ENCODE data around the gene C14orf39.

DNA sequence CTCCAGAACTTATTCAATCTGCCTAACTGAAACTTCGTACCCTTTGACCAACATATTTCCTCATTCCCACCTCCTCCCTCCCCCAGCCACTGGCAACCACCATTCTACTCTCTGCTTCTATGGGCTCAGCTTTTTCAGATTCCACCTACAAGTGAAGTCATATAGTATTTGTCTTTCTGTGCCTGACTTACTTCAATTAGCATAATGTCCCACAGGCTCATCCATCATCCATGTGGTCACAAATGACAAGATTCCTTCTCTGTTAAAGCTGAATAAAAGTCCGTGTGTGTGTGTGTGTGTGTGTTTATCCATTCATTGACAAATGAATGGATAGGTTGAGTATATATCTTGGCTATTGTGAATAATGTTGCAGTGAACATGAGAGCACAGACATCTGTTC is 1.3 kb upstream of the C14orf39 start:
- TF ChIP-seq, protein P1, sequence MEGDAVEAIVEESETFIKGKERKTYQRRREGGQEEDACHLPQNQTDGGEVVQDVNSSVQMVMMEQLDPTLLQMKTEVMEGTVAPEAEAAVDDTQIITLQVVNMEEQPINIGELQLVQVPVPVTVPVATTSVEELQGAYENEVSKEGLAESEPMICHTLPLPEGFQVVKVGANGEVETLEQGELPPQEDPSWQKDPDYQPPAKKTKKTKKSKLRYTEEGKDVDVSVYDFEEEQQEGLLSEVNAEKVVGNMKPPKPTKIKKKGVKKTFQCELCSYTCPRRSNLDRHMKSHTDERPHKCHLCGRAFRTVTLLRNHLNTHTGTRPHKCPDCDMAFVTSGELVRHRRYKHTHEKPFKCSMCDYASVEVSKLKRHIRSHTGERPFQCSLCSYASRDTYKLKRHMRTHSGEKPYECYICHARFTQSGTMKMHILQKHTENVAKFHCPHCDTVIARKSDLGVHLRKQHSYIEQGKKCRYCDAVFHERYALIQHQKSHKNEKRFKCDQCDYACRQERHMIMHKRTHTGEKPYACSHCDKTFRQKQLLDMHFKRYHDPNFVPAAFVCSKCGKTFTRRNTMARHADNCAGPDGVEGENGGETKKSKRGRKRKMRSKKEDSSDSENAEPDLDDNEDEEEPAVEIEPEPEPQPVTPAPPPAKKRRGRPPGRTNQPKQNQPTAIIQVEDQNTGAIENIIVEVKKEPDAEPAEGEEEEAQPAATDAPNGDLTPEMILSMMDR (IDR thresholded peaks at IDR 0.05; ENCODE audit: low read depth, low read length) = no peak
- TF ChIP-seq POLR2A (IDR thresholded peaks at IDR 0.05; ENCODE audit: extremely low read depth, insufficient read length) (no peak), MYC (IDR thresholded peaks at IDR 0.05; ENCODE audit: low read depth, low read length) (no peak)
- TF ChIP-seq, protein P2, sequence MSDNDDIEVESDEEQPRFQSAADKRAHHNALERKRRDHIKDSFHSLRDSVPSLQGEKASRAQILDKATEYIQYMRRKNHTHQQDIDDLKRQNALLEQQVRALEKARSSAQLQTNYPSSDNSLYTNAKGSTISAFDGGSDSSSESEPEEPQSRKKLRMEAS (IDR thresholded peaks at IDR 0.05; ENCODE audit: low read depth, low read length) = no peak

Measured in NB4 (cell line).